ENCODE measurements around the gene SRSF5.
"Not testable (repeated sequence)": the region's sequence is repeated elsewhere in the genome, so short reads cannot be mapped to it uniquely, and the experiment has no call there.

The SRSF5 gene

GRCh38 chr14:69766984-69767368 lies at the start of gene SRSF5:
TSS of gene SRSF5 (plus strand) at chr14:69767142. CDS start at chr14:69768157, 1,015 bp downstream.
- FAIRE-seq = peak; percentile 91

- not testable (repeated sequence) for FAIRE-seq
These were observed 48.3 kb upstream of the SRSF5 start for GRCh38 chr14:69718614-69719013.

GRCh38 chr14:69719501-69719951 lies 47.4 kb upstream of the SRSF5 start:
- FAIRE-seq = no peak

- no peak for FAIRE-seq
These were observed 46.0 kb upstream of the SRSF5 start for GRCh38 chr14:69720912-69721311.

GRCh38 chr14:69726761-69727511 lies 40.0 kb upstream of the SRSF5 start:
- FAIRE-seq = no peak

GRCh38 chr14:69727860-69728259 lies 39.1 kb upstream of the SRSF5 start:
- no peak for FAIRE-seq

- not testable (repeated sequence) for FAIRE-seq
These were observed 34.9 kb upstream of the SRSF5 start for GRCh38 chr14:69731919-69732598.

- not testable (repeated sequence) for FAIRE-seq
These were observed 30.5 kb upstream of the SRSF5 start for GRCh38 chr14:69736405-69736804.

- FAIRE-seq = no peak
These were observed 25.9 kb upstream of the SRSF5 start for GRCh38 chr14:69741055-69741454.

GRCh38 chr14:69749956-69750355 lies 17.0 kb upstream of the SRSF5 start:
- no peak for FAIRE-seq

GRCh38 chr14:69750495-69750894 lies 16.4 kb upstream of the SRSF5 start:
- no peak for FAIRE-seq

GRCh38 chr14:69752773-69753172 lies 14.2 kb upstream of the SRSF5 start:
- FAIRE-seq = no peak

GRCh38 chr14:69753860-69754259 lies 13.1 kb upstream of the SRSF5 start:
- no peak for FAIRE-seq

- no peak for FAIRE-seq
These were observed 12.5 kb upstream of the SRSF5 start for GRCh38 chr14:69754487-69754886.

GRCh38 chr14:69755296-69755695 lies 11.6 kb upstream of the SRSF5 start:
- FAIRE-seq = no peak

GRCh38 chr14:69755784-69756183 lies 11.2 kb upstream of the SRSF5 start:
- FAIRE-seq = no peak

- FAIRE-seq = no peak
These were observed 10.6 kb upstream of the SRSF5 start for GRCh38 chr14:69756298-69756697.

GRCh38 chr14:69760810-69761209 lies 6.1 kb upstream of the SRSF5 start:
- FAIRE-seq = no peak

- FAIRE-seq = no peak
These were observed 3.0 kb upstream of the SRSF5 start for GRCh38 chr14:69763761-69764510.

GRCh38 chr14:69767369-69767999 lies 542 bp downstream of the SRSF5 start:
- no peak for FAIRE-seq

- FAIRE-seq = no peak
These were observed 1.9 kb downstream of the SRSF5 start for GRCh38 chr14:69768873-69769272.

GRCh38 chr14:69769623-69770022 lies 2.7 kb downstream of the SRSF5 start:
- no peak for FAIRE-seq

- FAIRE-seq = no peak
These were observed 3.6 kb downstream of the SRSF5 start for GRCh38 chr14:69770559-69770958.

All from A204.1 (cell line).